Measurements from ENCODE around the gene NTNG1. TPM values are rescaled to one million over a fixed set of nuclear protein-coding genes. Genes with fewer than 3 reads are reported as not detected.

NTNG1 gene
- total and polyA plus RNA-seq, 2 of the 8 experiments (the other 6 are each of a cell fraction or from before 2014, with no cell fraction given) = 1.2 to 4.1 TPM

DNA sequence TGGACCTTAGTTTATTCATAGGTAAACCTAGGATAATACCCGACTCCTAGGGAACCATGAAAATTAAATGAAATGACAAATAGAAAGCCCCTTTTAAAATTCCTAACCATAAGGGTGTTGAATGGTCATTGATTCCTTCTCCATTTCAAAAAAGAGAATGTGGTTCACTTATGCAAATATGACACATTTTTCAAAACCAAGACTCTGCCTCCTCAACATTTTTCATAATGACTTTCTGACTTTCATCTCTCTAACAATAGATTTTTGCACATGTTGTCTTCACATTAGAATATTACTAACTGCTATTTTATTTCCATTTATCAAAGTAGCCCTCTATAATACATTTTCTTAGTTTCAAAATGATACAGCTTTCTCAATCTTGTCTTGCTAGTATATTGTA lies 169.1 kb downstream of the NTNG1 start:
- H3K23me2 ChIP-seq (ENCODE audit: low read depth, low read length) = no peaks in the 10 kb centered on the region
- H3K9me3 ChIP-seq (ENCODE audit: insufficient read depth in 2 of 2, low read depth in 1 of 2, low read length in 1 of 2) = no peaks in the 10 kb centered on the region
- no peak overlapping the region for H3K4ac ChIP-seq (replicated peaks; ENCODE audit: insufficient read length, low read depth, low read length)
- no peak overlapping the region for H3K4me3 ChIP-seq (ENCODE audit: extremely low read depth in 1 of 4, insufficient read depth in 2 of 4, low read depth in 3 of 4, low read length in 4 of 4)
- no peak overlapping the region for H3K14ac ChIP-seq (ENCODE audit: insufficient read length)
- H3K36me3 ChIP-seq (ENCODE audit: control insufficient read depth in 2 of 4, insufficient read depth in 4 of 4, low read length in 3 of 4) = no peaks in the 10 kb centered on the region
- H2AK5ac ChIP-seq (ENCODE audit: low read depth, low read length) = no peak overlapping the region
- H3K9ac ChIP-seq (replicated peaks in 1 of 4; ENCODE audit: extremely low read depth in 1 of 4, low read depth in 3 of 4, low read length in 3 of 4) = no peak overlapping the region
- DNase-seq (ENCODE audit: low read depth in 1 of 2, low spot score in 2 of 2) (no peak), FAIRE-seq (no peak)
- CTCF ChIA-PET (ENCODE audit: partially characterized antibody) = no interaction called here
- H2BK120ac ChIP-seq (replicated peaks; ENCODE audit: low read depth, low read length) = no peak overlapping the region
- no peak overlapping the region for H3K18ac ChIP-seq (ENCODE audit: extremely low read depth, low read length)
- 90% methylated on average over 1 of the region's 1 CpG; no CpG with 5 or more reads in 1 of the 2 experiments for WGBS, 2 experiments (ENCODE audit: extremely low coverage in 1 of 2, insufficient coverage in 1 of 2, insufficient read length in 1 of 2, insufficient replicate concordance in 2 of 2, low coverage in 1 of 2, low lambda C conversion rate in 2 of 2, missing lambda C conversion rate in 1 of 2)
- H3K23ac ChIP-seq (ENCODE audit: insufficient read length) = no peak overlapping the region
- H3K79me1 ChIP-seq (ENCODE audit: low read depth, low read length) = no peaks in the 10 kb centered on the region
- no peak overlapping the region for H2BK5ac ChIP-seq (ENCODE audit: low read depth, low read length)
- no peak overlapping the region for H4K8ac ChIP-seq (ENCODE audit: extremely low read depth, insufficient read depth, low read length)
- no peak overlapping the region for H3K56ac ChIP-seq (replicated peaks; ENCODE audit: insufficient read length, low read depth, low read length)
- no peak for TF ChIP-seq CEBPB (IDR thresholded peaks at IDR 0.05; ENCODE audit: low read depth, low read length)
- TF ChIP-seq ASH2L (IDR thresholded peaks at IDR 0.05; ENCODE audit: low read length) = no peak
- no peak overlapping the region for H4K91ac ChIP-seq (replicated peaks; ENCODE audit: insufficient read length, low read length)
- H3K27me3 ChIP-seq (replicated peaks in 1 of 4; ENCODE audit: control insufficient read depth in 3 of 4, extremely low read depth in 1 of 4, insufficient read depth in 3 of 4, low read length in 3 of 4) = no peaks in the 10 kb centered on the region
- H3K4me1 ChIP-seq (replicated peaks in 1 of 4; ENCODE audit: control insufficient read depth in 3 of 4, insufficient read depth in 4 of 4, low read length in 3 of 4) = no peaks in the 10 kb centered on the region
- no peak overlapping the region for H3K27ac ChIP-seq (ENCODE audit: low read depth, low read length)
- no peak overlapping the region for H2AFZ ChIP-seq (ENCODE audit: low read length)
- no peak overlapping the region for H2BK15ac ChIP-seq (ENCODE audit: low read length)
- no peak overlapping the region for H2BK20ac ChIP-seq (ENCODE audit: low read length)
- H4K20me1 ChIP-seq (replicated peaks in 1 of 2; ENCODE audit: control insufficient read depth in 1 of 2, insufficient read depth in 2 of 2, low read length in 2 of 2) = no peaks in the 10 kb centered on the region
- no peaks in the 10 kb centered on the region for H3K79me2 ChIP-seq (ENCODE audit: control insufficient read depth in 1 of 2, insufficient read depth in 2 of 2, low read length in 2 of 2)
- no peak overlapping the region for H4K5ac ChIP-seq (ENCODE audit: insufficient read length, low read depth, low read length)
- no peak overlapping the region for H3K4me2 ChIP-seq (ENCODE audit: insufficient read depth in 1 of 2, low read depth in 2 of 2, low read length in 2 of 2)
- no peak overlapping the region for H2BK12ac ChIP-seq (ENCODE audit: low read depth, low read length)
- POLR2A ChIA-PET (ENCODE audit: partially characterized antibody) = no interaction called here
